Osteocyte (in vitro differentiated cells): ENCODE data around the gene MYO5B. TPM values are rescaled to one million over a fixed set of nuclear protein-coding genes. Genes with fewer than 3 reads are reported as not detected.
"Not testable (repeated sequence)": the region's sequence is repeated elsewhere in the genome, so short reads cannot be mapped to it uniquely, and the experiment has no call there.

Experiments
- DNase-seq: peaks from one replicate; pipeline ENCODE4 v3.0.0; 2021; ENCODE audit warnings: mixed read lengths; ENCODE audit not compliant: unreplicated experiment; ENCODE audit errors: extremely low spot score
- H3K27ac Mint-ChIP-seq: one replicate; pipeline ENCODE4 v1.8.0; 2021; ENCODE audit warnings: mild to moderate bottlenecking, mixed read lengths; ENCODE audit not compliant: unreplicated experiment
- H3K27me3 Mint-ChIP-seq: one replicate; pipeline ENCODE4 v1.8.0; 2021; ENCODE audit warnings: mixed read lengths; ENCODE audit not compliant: unreplicated experiment
- H3K36me3 Mint-ChIP-seq: one replicate; pipeline ENCODE4 v1.8.0; 2021; ENCODE audit warnings: mixed read lengths; ENCODE audit not compliant: unreplicated experiment
- H3K4me1 Mint-ChIP-seq: one replicate; pipeline ENCODE4 v1.8.0; 2021; ENCODE audit warnings: mixed read lengths; ENCODE audit not compliant: unreplicated experiment
- H3K4me3 Mint-ChIP-seq: one replicate; pipeline ENCODE4 v1.8.0; 2021; ENCODE audit warnings: mild to moderate bottlenecking, moderate library complexity, mixed read lengths; ENCODE audit not compliant: unreplicated experiment
- H3K9me3 Mint-ChIP-seq: one replicate; pipeline ENCODE4 v1.8.0; 2021; ENCODE audit warnings: mixed read lengths; ENCODE audit not compliant: unreplicated experiment
- CTCF ChIP-seq: fragments of 200-600 bp; sonication (generic); IDR thresholded peaks from 2 replicates; pipeline ENCODE4 v1.5.0; 2021; ENCODE audit warnings: antibody characterized with exemption, mild to moderate bottlenecking, moderate library complexity
- total RNA-seq: library from RNA; stranded (reverse); gene quantifications from 2 replicates; pipeline ENCODE4 v1.2.1, GENCODE V29; 2021

Gene MYO5B
- total RNA-seq, 1 donor from 2014 or later, result not detected

- DNase-seq, result no peak
- no peak for TF ChIP-seq CTCF
- Mint-ChIP-seq H3K4me1 (no peaks in the 10 kb centered on the region), H3K27ac (no peak overlapping the region), H3K9me3 (no peaks in the 10 kb centered on the region), H3K27me3 (peaks cover 2% of the 10 kb centered on the region), H3K36me3 (no peaks in the 10 kb centered on the region), H3K4me3 (no peak overlapping the region)
Observed at GRCh38 chr18:49890041-49890440, 304.9 kb downstream of the MYO5B start.

GRCh38 chr18:49889552-49889951 is 305.4 kb downstream of the MYO5B start:
- H3K4me1 Mint-ChIP-seq, H3K36me3 Mint-ChIP-seq, DNase-seq, H3K9me3 Mint-ChIP-seq, H3K27ac Mint-ChIP-seq, H3K4me3 Mint-ChIP-seq, H3K27me3 Mint-ChIP-seq: not testable (repeated sequence)

- TF ChIP-seq CTCF, result no peak
- Mint-ChIP-seq H3K4me1 (no peaks in the 10 kb centered on the region), H3K9me3 (no peaks in the 10 kb centered on the region), H3K27ac (no peak overlapping the region), H3K4me3 (no peak overlapping the region), H3K27me3 (peaks cover 4% of the 10 kb centered on the region), H3K36me3 (no peaks in the 10 kb centered on the region)
- no peak for DNase-seq
Observed at GRCh38 chr18:49886891-49887764, 307.8 kb downstream of the MYO5B start.

GRCh38 chr18:49884959-49885358 is 310.0 kb downstream of the MYO5B start:
- Mint-ChIP-seq H3K4me1 (no peaks in the 10 kb centered on the region), H3K27me3 (peaks cover 8% of the 10 kb centered on the region), H3K27ac (no peak overlapping the region), H3K4me3 (no peak overlapping the region), H3K9me3 (no peaks in the 10 kb centered on the region), H3K36me3 (no peaks in the 10 kb centered on the region)
- DNase-seq, result no peak
- TF ChIP-seq CTCF, result no peak

GRCh38 chr18:49884465-49884864 is 310.5 kb downstream of the MYO5B start:
- H3K36me3 Mint-ChIP-seq, result no peaks in the 10 kb centered on the region
- no peak overlapping the region for H3K4me3 Mint-ChIP-seq
- TF ChIP-seq CTCF, result no peak
- H3K27ac Mint-ChIP-seq, result no peak overlapping the region
- DNase-seq, result no peak
- H3K9me3 Mint-ChIP-seq, result no peaks in the 10 kb centered on the region
- H3K27me3 Mint-ChIP-seq, result peaks cover 11% of the 10 kb centered on the region
- no peaks in the 10 kb centered on the region for H3K4me1 Mint-ChIP-seq
